ENCODE data around the gene APOH.

APOH gene

DNA sequence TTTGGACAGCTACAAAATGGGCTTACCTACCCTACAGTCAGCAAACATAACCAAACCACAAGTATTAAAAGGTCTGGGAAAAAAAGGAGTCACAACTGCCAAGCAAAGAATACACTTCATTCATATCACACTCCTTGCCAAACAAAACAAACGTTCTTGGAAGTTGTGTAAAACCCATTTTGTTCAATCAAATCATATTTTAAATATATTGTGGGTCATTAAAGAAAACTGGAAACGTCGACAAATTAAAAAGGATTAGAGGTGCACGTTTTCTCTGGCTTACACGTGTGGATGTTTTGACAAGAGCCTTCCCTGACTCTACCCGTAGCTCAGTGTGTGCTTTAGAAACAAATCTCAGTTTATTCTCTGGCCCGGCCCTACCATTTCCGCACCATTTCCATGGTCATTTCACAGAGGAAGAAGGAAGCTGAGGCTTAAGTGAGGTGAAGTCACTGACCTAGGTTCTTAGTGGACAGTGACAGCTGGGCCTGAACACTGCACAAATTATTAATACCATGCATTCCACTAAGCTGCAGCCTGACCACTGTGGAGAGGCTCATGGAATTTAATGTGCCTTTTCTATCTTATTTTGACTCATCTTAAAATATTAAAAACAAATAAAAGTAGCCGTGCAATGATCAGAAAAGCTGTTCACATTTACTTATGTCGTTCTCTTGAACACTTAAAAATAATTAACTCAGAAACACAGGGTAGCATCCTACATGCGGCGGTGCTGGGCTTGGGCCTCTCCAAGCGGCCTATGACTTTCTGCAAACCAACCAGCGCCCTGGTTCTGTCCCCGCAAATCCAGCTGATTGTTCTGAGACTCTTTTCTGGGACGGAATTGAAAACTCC is 38.2 kb downstream of the APOH start:
- peak; percentile 44 for DNase-seq

DNA sequence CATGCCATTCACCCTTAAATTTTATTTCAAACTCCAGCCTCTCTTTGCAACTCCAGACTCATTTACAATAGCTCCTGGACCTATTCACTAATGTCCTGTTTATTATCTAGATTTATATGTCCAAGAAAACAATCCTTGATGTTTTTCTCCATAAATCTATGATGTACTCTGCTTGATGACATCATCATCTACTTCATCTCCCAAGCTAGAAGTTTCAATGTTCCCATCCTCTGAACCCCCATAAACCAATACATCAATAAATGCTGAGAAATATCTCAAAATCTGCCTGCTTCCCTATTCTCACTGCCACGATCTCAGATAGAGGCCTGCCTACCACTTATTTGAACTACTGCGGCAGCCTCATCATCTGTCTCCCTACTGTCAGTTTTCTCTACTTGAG is 41.5 kb downstream of the APOH start:
- no peak for DNase-seq

DNA sequence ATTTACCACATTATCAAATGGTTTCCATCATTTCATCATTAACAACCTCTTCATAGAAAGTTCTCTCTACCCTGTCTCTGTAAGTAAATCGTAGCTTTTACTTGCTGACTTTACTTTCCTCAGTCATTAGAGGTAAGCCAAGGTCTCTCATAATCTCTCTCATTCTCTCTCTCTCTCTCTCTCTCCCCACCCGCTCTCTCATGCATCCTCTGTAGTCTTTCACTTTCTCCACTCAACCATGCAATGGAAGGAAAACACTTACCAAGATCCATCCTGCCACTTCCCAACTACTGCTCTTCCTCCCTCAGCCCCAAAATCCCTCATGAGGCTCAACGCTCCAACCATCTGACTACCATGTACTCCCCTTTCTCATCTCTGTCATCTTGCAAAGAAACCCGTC is 43.4 kb downstream of the APOH start:
- DNase-seq, result peak; percentile 59

DNA sequence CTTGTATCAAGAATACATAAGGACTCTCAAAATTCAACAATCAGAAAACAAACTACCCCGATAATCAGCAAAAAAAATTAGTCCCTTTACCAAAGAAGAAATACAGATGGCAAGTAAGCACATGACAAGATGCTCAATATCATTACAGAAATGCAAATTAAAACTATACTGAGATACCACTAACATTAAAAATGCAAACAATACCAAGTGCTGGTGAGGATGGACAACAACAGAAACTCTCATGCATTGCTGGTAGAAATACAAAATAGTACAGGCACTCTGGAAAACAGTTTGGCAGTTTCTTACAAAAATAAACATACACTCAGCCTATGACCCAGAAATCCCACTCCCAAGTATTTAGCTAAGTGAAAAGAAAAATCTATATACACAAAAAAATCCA is 44.8 kb downstream of the APOH start:
- DNase-seq, result no peak

DNA sequence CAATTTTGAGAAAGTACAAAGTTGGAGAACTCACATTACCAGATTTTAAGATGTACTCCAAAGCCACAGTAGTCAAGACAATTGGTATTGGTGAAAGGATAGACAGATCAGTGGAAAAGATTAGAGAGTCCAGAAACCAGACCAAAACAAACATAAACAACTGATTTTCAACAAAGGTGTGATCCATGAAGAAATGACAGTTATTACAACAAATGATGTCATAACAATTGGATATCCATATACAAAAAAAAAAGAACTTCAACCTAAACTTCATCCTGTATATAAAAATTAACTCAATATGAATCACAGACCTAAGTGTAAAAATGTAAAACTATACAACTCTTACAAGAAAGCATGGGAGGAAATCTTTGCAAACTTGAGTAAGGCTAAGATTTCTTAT is 45.7 kb downstream of the APOH start:
- DNase-seq, result no peak

DNA sequence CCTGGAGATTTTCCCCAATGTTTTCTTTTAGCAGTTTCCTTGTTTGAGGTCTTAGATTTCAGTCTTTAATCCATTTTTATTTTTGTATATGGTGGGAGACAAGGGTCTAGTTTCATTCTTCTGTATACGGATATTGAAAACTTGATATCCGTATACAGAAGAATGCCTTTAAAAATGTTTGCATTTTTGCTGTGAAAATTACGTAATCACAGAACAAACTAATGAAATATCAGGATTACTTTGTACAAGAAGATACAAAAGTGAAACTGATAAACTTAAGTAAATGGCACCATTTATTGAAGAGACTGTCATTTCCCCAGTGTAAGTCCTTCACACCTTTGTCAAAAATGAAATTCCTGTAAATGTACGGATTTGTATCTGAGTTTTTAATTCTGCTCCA is 50.6 kb downstream of the APOH start:
- DNase-seq, result no peak

DNA sequence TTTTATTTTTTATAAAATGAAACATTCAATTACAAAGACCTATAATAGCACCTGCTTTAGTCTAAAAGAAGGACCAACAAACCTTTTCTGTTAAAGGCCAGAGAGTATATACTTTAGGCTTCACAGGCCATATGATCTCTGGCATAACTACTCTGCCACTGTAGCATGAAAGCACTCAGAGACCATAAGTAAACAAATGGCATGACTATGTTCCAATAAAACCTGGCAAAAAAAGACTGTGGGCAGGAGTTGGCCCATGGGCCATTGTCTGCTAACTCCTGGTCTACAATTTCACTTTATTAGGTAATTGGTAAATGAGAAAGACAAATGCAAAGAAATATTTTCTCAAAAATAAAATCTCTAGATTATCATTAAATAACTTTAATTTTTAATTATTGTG is 52.2 kb downstream of the APOH start:
- DNase-seq, result peak; percentile 92

DNA sequence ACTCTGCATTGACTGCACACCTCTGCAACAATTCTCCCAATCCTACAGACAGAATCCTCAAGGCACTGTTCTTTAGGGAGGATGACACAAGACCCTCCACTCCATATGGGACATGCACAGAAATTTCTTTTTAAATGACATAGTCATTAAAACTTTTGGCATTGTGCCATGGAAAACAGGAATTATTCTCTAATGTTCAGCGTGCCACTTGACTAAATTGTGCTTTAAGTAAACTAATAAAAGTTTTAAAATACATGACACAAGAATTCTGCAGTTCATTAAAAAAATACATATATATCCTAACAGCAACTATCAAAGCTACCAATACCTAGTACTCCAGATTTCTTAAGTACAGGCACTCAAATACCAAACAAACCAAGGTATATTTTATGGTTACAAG is 53.3 kb downstream of the APOH start:
- DNase-seq, result peak; percentile 40

DNA sequence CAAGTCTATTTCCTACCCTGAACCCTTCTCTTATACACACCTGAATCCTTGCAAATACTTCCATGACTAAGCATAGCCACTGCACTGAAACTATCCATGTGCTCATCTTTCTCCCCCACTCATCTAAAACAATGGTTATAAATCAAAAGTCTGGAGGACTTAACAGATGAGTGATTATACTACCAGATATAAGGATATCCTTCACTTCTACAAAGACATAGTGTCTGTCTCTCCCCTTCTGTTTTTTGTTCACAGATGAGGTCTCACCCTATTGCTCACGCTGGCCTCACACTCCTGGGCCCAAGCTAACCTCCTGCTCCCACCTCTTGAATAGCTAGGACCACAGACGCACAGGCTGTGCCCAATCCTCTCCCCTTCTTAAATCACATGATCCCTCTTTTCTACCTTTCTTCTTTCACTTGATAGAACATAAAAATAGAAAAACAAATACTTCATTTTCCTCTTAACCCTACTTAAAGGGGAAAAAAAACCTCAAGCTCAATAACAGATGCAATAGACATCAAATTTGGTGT is 56.5 kb downstream of the APOH start:
- peak; percentile 44 for DNase-seq

DNA sequence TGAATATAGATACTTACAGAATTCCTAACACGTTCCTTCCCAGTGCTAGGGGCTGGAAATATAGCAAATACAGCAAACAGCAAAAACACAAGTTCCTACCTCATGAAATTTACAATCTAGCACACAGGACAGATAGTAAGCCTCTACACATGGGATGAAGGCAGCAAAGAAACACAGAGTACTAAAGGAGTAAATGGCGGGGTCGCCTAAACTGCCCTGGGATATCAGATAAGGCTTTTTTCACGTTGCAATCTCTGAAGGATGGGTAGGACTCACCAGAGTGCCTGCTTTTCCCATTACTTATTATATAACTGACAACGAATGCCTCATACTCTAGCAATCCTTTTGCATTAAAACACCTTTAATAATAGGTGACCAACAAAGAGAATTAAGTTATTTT is 57.1 kb downstream of the APOH start:
- DNase-seq, result no peak

DNA sequence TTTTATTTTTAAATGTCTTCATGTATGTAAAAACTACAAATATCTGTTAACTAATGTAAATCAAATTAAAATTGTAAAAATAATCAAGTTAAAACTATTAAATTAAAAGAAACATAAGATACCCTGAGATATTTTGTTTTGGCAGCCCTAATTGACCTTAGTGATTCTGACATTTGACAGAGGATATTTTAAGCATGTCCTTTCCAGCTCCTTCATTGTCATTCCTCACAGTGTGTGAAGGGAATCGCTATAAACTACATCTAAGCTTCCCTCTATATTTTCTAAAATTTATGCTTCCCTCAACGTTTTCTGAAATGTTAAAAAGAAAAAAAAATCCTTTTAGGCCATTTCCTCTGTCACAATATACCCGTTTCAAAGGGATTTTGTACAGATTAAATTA is 57.5 kb downstream of the APOH start:
- no peak for DNase-seq

DNA sequence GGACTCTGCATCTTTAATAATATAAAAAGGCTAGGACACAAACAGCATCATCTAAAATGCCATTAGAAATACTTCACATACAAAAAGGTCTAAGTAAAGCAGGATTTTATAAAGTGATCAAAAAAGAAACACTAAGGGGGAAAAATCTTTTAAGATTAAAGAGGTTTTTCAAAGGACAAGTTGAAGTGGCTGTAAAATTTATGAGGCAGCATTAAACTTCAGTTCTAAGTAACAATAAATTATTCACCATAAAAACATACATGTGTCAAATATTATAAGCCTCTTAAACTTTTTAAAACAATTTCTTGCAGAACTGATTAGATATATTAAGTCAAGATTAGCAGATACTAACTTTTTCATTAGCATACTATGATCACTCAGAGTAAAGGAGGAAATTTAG is 58.0 kb downstream of the APOH start:
- DNase-seq, result no peak

DNA sequence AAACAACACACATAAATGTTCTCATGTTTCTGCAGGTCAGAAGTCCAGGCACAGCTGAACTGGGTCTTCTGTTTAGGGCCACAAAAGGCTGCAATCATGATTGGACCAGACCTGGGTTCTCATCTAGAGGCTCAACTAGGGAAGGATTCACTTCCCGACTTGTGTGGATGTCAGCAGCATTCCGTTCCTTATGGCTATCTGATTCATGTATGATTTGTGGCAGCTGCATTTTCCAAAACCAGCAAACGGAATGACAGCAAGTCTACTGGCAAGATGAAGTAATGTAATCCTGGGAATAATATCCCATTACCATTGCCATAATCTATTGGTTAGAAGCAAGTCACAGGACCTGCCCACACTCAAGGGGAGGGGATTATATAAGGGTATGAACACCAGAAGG is 59.4 kb downstream of the APOH start:
- DNase-seq, result no peak

DNA sequence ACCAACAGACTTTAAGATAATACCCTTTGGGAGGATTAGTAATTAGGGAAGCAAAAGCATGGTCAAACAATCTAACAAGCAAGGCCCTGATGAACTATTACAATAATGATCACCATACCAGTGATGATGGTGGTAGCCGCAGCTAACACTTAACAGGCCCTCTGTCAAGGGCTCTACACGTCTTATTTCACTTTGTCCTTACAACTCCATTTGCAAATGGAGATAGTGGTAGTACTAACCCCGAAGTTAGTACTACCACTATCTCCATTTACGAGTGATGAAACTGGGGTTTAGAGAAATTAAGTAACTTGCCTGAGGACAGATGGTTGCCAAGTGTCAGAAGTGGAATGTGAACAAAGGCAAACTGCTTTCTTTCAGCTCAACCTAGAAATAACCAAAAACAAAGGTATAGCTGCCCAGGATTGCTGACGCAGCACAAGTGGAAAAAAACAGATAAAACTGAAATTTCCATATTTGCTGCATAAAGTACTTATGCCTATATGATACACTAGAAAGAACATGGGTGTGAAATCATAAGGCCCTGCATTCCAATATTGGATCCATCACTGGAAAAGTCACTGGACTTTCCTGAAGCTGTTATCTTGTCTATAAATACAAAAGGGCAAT is 61.9 kb downstream of the APOH start:
- no peak for DNase-seq

DNA sequence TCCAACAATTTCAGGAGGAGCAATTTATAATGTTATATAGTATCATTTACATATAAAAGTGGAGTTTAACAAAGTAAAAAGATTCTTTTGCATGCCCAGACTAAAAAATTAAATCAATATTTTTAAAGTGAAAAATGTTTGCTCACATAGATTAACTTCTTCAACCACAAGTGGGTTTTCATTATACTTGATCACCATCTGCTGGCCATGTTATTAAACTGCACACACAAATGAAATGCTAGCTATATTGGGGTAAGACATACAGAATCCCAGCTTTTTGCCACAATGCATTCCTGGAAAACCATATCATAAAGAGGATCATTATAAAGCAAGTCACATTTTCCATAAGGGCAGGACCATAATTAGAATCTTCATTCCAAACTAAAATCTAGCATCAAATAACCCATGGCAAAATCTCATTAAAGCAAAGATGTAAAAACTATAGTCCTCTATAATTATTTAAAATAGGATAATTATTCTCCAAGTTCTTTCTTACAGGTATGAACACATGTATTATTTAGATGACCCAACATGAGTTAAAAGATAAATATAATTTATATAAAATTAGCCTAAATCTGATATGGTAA is 63.6 kb downstream of the APOH start:
- DNase-seq, result peak; percentile 71
